GM12878 (cell line): ENCODE results near the gene OSM. TPM values are rescaled to one million over a fixed set of nuclear protein-coding genes. Genes with fewer than 3 reads are reported as not detected.

Source experiments
- ATAC-seq: fragments of 200-7000 bp; cut with Tn5 transposase; 3 replicates; pipeline ENCODE4 v1.9.1; 2020; ENCODE audit warnings: mild to moderate bottlenecking, moderate library complexity
- BruUV-seq: library from RNA; stranded (reverse); fragments of 400-500 nt; replicated peaks from 2 replicates; lab custom pipeline; 2021; lab: Mats Ljungman, UMichigan
- CTCF ChIA-PET: fragments of 300-600 bp; sonication (Branson Sonifier 250); formaldehyde crosslinking; extraction: SDS; loops from one replicate; lab custom pipeline; 2021; ENCODE audit warnings: inconsistent platforms; lab: Yijun Ruan, JAX
- POLR2A ChIA-PET: fragments of 350-600 bp; formaldehyde crosslinking; extraction: SDS; loops from one replicate; lab custom pipeline; 2021; ENCODE audit warnings: inconsistent platforms; lab: Charles Lee
- RAD21 ChIA-PET: fragments of 300-600 bp; sonication (Branson Sonifier 250); formaldehyde crosslinking; loops from one replicate; lab custom pipeline; 2023; ENCODE audit warnings: antibody characterized with exemption; ENCODE audit not compliant: unreplicated experiment; lab: Charles Lee
- SMC1A ChIA-PET: fragments of 300-600 bp; sonication (Branson Sonifier 250); formaldehyde crosslinking; loops from one replicate; lab custom pipeline; 2023; ENCODE audit not compliant: unreplicated experiment, uncharacterized antibody; lab: Charles Lee
- DNase-seq: peaks from one replicate; pipeline ENCODE4 v3.0.0-alpha.2; 2011; ENCODE audit warnings: low read depth, low spot score
- FAIRE-seq: peaks from 3 replicates; lab custom pipeline; 2011; peaks lifted over from hg19 to GRCh38; lab: Jason Lieb, UNC
- H2AFZ ChIP-seq: 2 replicates; pipeline ENCODE4 v1.6.0; 2011; ENCODE audit warnings: low read depth, low read length, control low read depth; ENCODE audit not compliant: control insufficient read depth
- H3K27ac ChIP-seq: 2 replicates; pipeline ENCODE4 v1.5.1; 2011; ENCODE audit warnings: control low read depth; ENCODE audit not compliant: control insufficient read depth, insufficient read depth
- H3K27me3 ChIP-seq, 2 experiments: replicated peaks in 1 of 2; 2 replicates each; pipeline versions ENCODE4 v1.6.0 to v1.6.1; 2011; ENCODE audit warnings: low read length in 1 of 2; ENCODE audit not compliant: control insufficient read depth in 2 of 2, insufficient read depth in 2 of 2
- H3K36me3 ChIP-seq, 2 experiments: 2 replicates each; pipeline ENCODE4 v1.5.1; 2011; ENCODE audit warnings: low read length in 1 of 2; ENCODE audit not compliant: control insufficient read depth in 2 of 2, insufficient read depth in 2 of 2
- H3K4me1 ChIP-seq: 2 replicates; pipeline ENCODE4 v1.6.1; 2011; ENCODE audit warnings: mild to moderate bottlenecking, low read length, moderate library complexity, mixed read lengths; ENCODE audit not compliant: control insufficient read depth, insufficient read depth
- H3K4me2 ChIP-seq: 2 replicates; pipeline ENCODE4 v1.6.0; 2011; ENCODE audit warnings: control low read depth; ENCODE audit not compliant: control insufficient read depth, insufficient read depth
- H3K4me3 ChIP-seq: fragments of 200-600 bp; sonication (generic); 2 replicates; pipeline ENCODE4 v1.5.1; 2016
- H3K79me2 ChIP-seq: 2 replicates; pipeline ENCODE4 v1.6.0; 2011; ENCODE audit warnings: low read length; ENCODE audit not compliant: control insufficient read depth, insufficient read depth
- H3K9ac ChIP-seq: 2 replicates; pipeline ENCODE4 v1.8.0; 2011; ENCODE audit warnings: low read length, control low read depth, mixed read lengths; ENCODE audit not compliant: control insufficient read depth, insufficient read depth
- H3K9me3 ChIP-seq: replicated peaks from 3 replicates; pipeline ENCODE4 v1.5.1; 2011; ENCODE audit warnings: mild to moderate bottlenecking, low read length; ENCODE audit not compliant: control insufficient read depth, insufficient read depth
- H4K20me1 ChIP-seq: 2 replicates; pipeline ENCODE4 v1.6.0; 2011; ENCODE audit not compliant: control insufficient read depth, insufficient read depth
- BCL3 ChIP-seq: IDR thresholded peaks from 2 replicates; pipeline ENCODE4 v1.6.1; 2011; ENCODE audit warnings: borderline replicate concordance, low read depth, mild to moderate bottlenecking, moderate library complexity, low read length; ENCODE audit not compliant: insufficient read depth, poor library complexity, severe bottlenecking
- EGR1 ChIP-seq, 2 experiments: IDR thresholded peaks; 1 replicate in 1 of 2; 2 replicates in 1 of 2; pipeline ENCODE4 v1.6.1; 2011 to 2012; ENCODE audit warnings: low read depth in 2 of 2, low read length in 2 of 2, borderline replicate concordance in 1 of 2, mild to moderate bottlenecking in 1 of 2, moderate library complexity in 1 of 2
- MEF2A ChIP-seq: IDR thresholded peaks from 2 replicates; pipeline ENCODE4 v1.6.1; 2011; ENCODE audit warnings: low read depth, mild to moderate bottlenecking, low read length, moderate library complexity; ENCODE audit not compliant: insufficient read depth
- NR2C2 ChIP-seq: IDR thresholded peaks from 2 replicates; pipeline ENCODE4 v1.6.1; 2011; ENCODE audit warnings: borderline replicate concordance, low read depth; ENCODE audit not compliant: control insufficient read depth, insufficient read length
- SIX5 ChIP-seq: IDR thresholded peaks from 2 replicates; pipeline ENCODE4 v1.6.1; 2011; ENCODE audit warnings: mild to moderate bottlenecking, low read depth, low read length, moderate library complexity; ENCODE audit not compliant: severe bottlenecking
- SKIL ChIP-seq: fragments of 450-650 bp; IDR thresholded peaks from 2 replicates; pipeline ENCODE4 v1.6.1; 2017; ENCODE audit warnings: mild to moderate bottlenecking, low read depth, inconsistent platforms; ENCODE audit not compliant: poor library complexity, severe bottlenecking
- TCF12 ChIP-seq: IDR thresholded peaks from 2 replicates; pipeline ENCODE4 v1.6.1; 2011; ENCODE audit warnings: low read depth, mild to moderate bottlenecking, low read length
- WGBS: methylation state at CpG from one replicate; pipeline ENCODE4 v1.1.6; 2016; ENCODE audit warnings: low lambda C conversion rate; ENCODE audit not compliant: insufficient replicate concordance, insufficient coverage; ENCODE audit errors: missing lambda C conversion rate; 5-methylcytosine and 5-hydroxymethylcytosine counted together
- in situ Hi-C: fragments of 300-500 bp; cut with MboI; formaldehyde crosslinking; loops from 9 replicates; pipeline ENCODE4 v1.14.3; 2018; ENCODE audit warnings: mixed read lengths
- intact Hi-C: fragments of 100-400 bp; cut with micrococcal nuclease; formaldehyde crosslinking; loops from one replicate; pipeline ENCODE4 v1.14.2; 2022; ENCODE audit not compliant: unreplicated experiment
- polyA plus RNA-seq, 11 experiments: library from polyadenylated mRNA; depleted of rRNA in 4 of 11; unstranded in 6 of 11; stranded (reverse) in 5 of 11; fragments of >200 nt; fragmentation: Nextera tagmentation in 4 of 11; fragmentation: Illumina TruSeq in 1 of 11; extraction: Ambion mirVana in 4 of 11; extraction: Trizol in 1 of 11; gene quantifications; 1 replicate in 1 of 11; 2 replicates in 10 of 11; pipeline versions ENCODE4 v1.2.1 to v1.2.3, GENCODE V29; 2011 to 2016; ENCODE audit warnings: inconsistent platforms in 2 of 11, missing spikeins in 2 of 11, low read depth in 1 of 11
- total RNA-seq, 4 experiments: library from RNA; depleted of rRNA in 3 of 4; stranded (reverse); fragments of >200 nt in 3 of 4; fragmentation: Illumina TruSeq in 1 of 4; extraction: Trizol in 1 of 4; gene quantifications; 2 replicates each; pipeline versions ENCODE4 v1.2.1 to v1.2.3, GENCODE V29; 2013 to 2021
- TF ChIP-seq, protein P1 (sequence below): fragments of 450-650 bp; IDR thresholded peaks from 2 replicates; pipeline ENCODE4 v1.6.1; 2017; ENCODE audit warnings: low read depth, mild to moderate bottlenecking, moderate library complexity

Gene OSM
- total and polyA plus RNA-seq, 10 of the 15 experiments (the other 5 are each of a cell fraction or from before 2014, with no cell fraction given) = 0.06 to 1.4 (median 0.59) TPM

- ChIA-PET RAD21 (interaction anchor here (0.6 kb wide), 1 partner anchor 455 kb away, joined by 3 read pairs; no protein-coding TSS in a partner anchor), POLR2A (no interaction called here), CTCF (no interaction called here), SMC1A (no interaction called here)
- no peaks in the 10 kb centered on the region for H3K9me3 ChIP-seq
- WGBS = 19% methylated on average over 15 of the region's 15 CpGs
- H2AFZ ChIP-seq = no peak overlapping the region
- no peaks in the 10 kb centered on the region for H3K36me3 ChIP-seq
- peak overlapping the region; percentile 72; the same call in 1 of the 2 replicates for H3K4me2 ChIP-seq
- TF ChIP-seq TCF12 = no peak
- TF ChIP-seq EGR1 (IDR thresholded peaks at IDR 0.05; ENCODE audit: borderline replicate concordance in 1 of 2, low read depth in 2 of 2, low read length in 2 of 2) = no peak
- no peak for TF ChIP-seq SKIL
- TF ChIP-seq NR2C2 = no peak
- TF ChIP-seq, protein P1, sequence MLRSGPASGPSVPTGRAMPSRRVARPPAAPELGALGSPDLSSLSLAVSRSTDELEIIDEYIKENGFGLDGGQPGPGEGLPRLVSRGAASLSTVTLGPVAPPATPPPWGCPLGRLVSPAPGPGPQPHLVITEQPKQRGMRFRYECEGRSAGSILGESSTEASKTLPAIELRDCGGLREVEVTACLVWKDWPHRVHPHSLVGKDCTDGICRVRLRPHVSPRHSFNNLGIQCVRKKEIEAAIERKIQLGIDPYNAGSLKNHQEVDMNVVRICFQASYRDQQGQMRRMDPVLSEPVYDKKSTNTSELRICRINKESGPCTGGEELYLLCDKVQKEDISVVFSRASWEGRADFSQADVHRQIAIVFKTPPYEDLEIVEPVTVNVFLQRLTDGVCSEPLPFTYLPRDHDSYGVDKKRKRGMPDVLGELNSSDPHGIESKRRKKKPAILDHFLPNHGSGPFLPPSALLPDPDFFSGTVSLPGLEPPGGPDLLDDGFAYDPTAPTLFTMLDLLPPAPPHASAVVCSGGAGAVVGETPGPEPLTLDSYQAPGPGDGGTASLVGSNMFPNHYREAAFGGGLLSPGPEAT = no peak
- no peak for TF ChIP-seq SIX5
- no peak for TF ChIP-seq BCL3
- no peak for TF ChIP-seq MEF2A
- ATAC-seq (no peak), DNase-seq (no peak), FAIRE-seq (no peak)
- peak overlapping the region; percentile 59; the same call in 1 of the 2 replicates for H3K4me3 ChIP-seq
- no peaks in the 10 kb centered on the region for H3K79me2 ChIP-seq
- BruUV-seq = no TSS peak
- H3K4me1 ChIP-seq = no peaks in the 10 kb centered on the region
- no peaks in the 10 kb centered on the region for H4K20me1 ChIP-seq
- in situ Hi-C loops (no loop called here), intact Hi-C loops (no loop called here)
- H3K9ac ChIP-seq = no peak overlapping the region
- H3K27ac ChIP-seq = no peak overlapping the region
- H3K27me3 ChIP-seq = peaks cover 3 to 4% of the 10 kb centered on the region in 2 experiments; a peak in 2 of 4 replicates
Observed at GRCh38 chr22:30246814-30247376, 19.8 kb downstream of the OSM start.
